Nucleus accumbens (tissue), 56 donors: ENCODE data around the gene BANP.
"Not testable (repeated sequence)": the region's sequence is repeated elsewhere in the genome, so short reads cannot be mapped to it uniquely, and the experiment has no call there.

Experiments used
- DNase-seq, 56 donors: peaks; one replicate each; lab custom pipeline; 2025; lab: John Stamatoyannopoulos, UW

The BANP gene

GRCh38 chr16:88070989-88071625 lies 119.9 kb downstream of the BANP start:
- no peak for DNase-seq

GRCh38 chr16:88071908-88072307 lies 120.7 kb downstream of the BANP start:
- no peak for DNase-seq

GRCh38 chr16:88072571-88073001 lies 121.4 kb downstream of the BANP start:
- peak in 2 of 56 donors; percentile 23 to 43 for DNase-seq

- DNase-seq = no peak
These were observed 122.0 kb downstream of the BANP start for GRCh38 chr16:88073201-88073721.

GRCh38 chr16:88074041-88074440 lies 122.8 kb downstream of the BANP start:
- DNase-seq = no peak

GRCh38 chr16:88076211-88076931 lies 125.1 kb downstream of the BANP start:
- no peak for DNase-seq

- DNase-seq = not testable (repeated sequence)
These were observed 125.7 kb downstream of the BANP start for GRCh38 chr16:88076932-88077320.

- DNase-seq = no peak
These were observed 126.3 kb downstream of the BANP start for GRCh38 chr16:88077328-88078108.

- DNase-seq = peak in 17 of 56 donors; percentile 7 to 70 (median 21)
These were observed 127.0 kb downstream of the BANP start for GRCh38 chr16:88078111-88078775.

GRCh38 chr16:88083582-88083981 lies 132.3 kb downstream of the BANP start:
- DNase-seq = no peak

- no peak for DNase-seq
These were observed 133.6 kb downstream of the BANP start for GRCh38 chr16:88084881-88085280.

- no peak for DNase-seq
These were observed 135.6 kb downstream of the BANP start for GRCh38 chr16:88086571-88087516.

- DNase-seq = no peak
These were observed 136.3 kb downstream of the BANP start for GRCh38 chr16:88087517-88087877.

- no peak for DNase-seq
These were observed 136.9 kb downstream of the BANP start for GRCh38 chr16:88088161-88088581.

- DNase-seq = not testable (repeated sequence)
These were observed 137.4 kb downstream of the BANP start for GRCh38 chr16:88088611-88089010.

- not testable (repeated sequence) for DNase-seq
These were observed 137.8 kb downstream of the BANP start for GRCh38 chr16:88089071-88089470.

GRCh38 chr16:88089632-88090376 lies 138.6 kb downstream of the BANP start:
- peak in 27 of 56 donors; percentile 4 to 55 (median 25) for DNase-seq

GRCh38 chr16:88090377-88091175 lies 139.3 kb downstream of the BANP start:
- not testable (repeated sequence) for DNase-seq
